ENCODE measurements around the gene PTH1R.
A peak's percentile ranks its signal among the peaks of the same experiment; 100 is the strongest.

PTH1R gene

DNA sequence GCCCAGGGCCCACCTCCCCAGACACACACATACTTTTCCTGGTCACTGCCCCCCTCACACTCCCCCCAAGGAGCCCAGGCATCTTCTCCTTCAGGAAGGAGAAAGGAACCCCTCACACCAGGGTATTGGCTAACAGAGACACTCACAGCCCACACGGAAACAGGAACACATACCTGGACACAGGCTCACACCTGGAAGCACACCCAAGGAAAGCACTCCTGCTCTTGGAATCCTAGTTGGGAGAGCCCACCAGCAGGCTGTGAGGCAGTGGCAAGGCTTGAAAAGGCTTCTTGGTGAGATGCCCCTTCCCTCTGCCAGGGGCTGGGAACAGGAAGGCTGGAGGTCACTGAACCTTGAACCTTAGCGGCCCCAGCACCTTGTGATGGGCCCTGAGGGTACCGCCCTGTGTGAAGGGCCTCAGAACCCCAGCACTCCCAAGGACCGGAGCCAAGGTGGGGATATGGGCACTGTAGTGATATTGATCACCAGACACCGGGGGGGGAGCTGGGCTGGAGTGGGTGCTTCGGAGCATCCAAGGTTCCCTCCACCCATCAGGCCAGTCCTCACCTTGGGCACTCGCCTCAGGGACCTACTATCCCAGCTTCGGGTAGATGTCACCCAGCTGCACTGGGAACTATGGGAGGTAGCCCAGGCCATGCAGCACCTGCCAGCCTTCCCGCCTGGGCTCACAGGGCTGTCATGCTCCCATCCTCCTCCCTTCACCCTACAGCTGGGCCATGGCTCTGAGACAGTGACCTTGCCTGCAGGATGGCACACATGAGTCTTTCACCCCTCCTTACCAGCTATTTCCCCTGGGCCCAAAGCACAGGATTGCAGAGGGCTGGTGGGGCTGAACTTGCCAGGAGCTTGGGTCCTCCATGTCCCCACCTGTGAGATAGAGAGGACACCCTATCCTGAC, 30.6 kb upstream of the PTH1R start:
- Histone ChIP-seq H3K9me3 (ENCODE audit: control insufficient read depth, insufficient read depth, low read length) (no peaks in the 10 kb centered on the region), H3K4me2 (ENCODE audit: low read length) (peak overlapping the region; percentile 80), H4K20me1 (ENCODE audit: control insufficient read depth, insufficient read depth, low read depth, low read length) (no peaks in the 10 kb centered on the region), H3K36me3 (ENCODE audit: control insufficient read depth, low read length) (no peaks in the 10 kb centered on the region), H3F3A (ENCODE audit: control insufficient read depth, insufficient read depth) (no peaks in the 10 kb centered on the region), H3K79me2 (ENCODE audit: control insufficient read depth, low read length) (no peaks in the 10 kb centered on the region), H3K9me2 (replicated peaks; ENCODE audit: control insufficient read depth, low read length) (no peaks in the 10 kb centered on the region), H3K27ac (ENCODE audit: low read depth, low read length) (no peak overlapping the region), H3K4me1 (ENCODE audit: control insufficient read depth, low read length) (peaks cover 17% of the 10 kb centered on the region), H3K27me3 (ENCODE audit: control insufficient read depth, low read length) (peaks cover 17% of the 10 kb centered on the region), H3K4me3 (ENCODE audit: low read length) (peak overlapping the region; percentile 72)
- no peak for TF ChIP-seq EZH2phosphoT487 (IDR thresholded peaks at IDR 0.05; ENCODE audit: borderline replicate concordance, low read length)
- TF ChIP-seq, protein P1, sequence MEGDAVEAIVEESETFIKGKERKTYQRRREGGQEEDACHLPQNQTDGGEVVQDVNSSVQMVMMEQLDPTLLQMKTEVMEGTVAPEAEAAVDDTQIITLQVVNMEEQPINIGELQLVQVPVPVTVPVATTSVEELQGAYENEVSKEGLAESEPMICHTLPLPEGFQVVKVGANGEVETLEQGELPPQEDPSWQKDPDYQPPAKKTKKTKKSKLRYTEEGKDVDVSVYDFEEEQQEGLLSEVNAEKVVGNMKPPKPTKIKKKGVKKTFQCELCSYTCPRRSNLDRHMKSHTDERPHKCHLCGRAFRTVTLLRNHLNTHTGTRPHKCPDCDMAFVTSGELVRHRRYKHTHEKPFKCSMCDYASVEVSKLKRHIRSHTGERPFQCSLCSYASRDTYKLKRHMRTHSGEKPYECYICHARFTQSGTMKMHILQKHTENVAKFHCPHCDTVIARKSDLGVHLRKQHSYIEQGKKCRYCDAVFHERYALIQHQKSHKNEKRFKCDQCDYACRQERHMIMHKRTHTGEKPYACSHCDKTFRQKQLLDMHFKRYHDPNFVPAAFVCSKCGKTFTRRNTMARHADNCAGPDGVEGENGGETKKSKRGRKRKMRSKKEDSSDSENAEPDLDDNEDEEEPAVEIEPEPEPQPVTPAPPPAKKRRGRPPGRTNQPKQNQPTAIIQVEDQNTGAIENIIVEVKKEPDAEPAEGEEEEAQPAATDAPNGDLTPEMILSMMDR (IDR thresholded peaks at IDR 0.05; ENCODE audit: low read depth, low read length, poor library complexity, severe bottlenecking): no peak

DNA sequence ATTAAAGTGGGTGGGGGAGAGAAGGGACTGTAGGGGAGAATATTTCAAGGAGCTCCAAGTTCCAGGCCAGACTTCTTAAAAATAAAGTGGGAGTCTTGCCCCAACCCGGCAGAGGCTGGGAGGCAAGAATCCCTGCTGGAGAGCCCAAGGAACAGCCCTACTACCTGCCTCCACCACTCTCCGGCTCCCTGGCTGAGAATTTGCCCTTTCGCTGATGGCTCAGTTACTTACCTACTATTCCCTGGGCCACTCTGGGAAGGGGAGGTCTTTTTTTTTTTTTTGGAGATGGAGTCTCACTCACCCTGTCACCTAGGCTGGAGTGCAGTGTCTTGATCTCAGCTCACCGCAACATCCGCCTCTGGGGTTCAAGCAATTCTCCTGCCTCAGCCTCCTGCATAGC, 29.8 kb upstream of the PTH1R start:
- Histone ChIP-seq H3K9me2 (replicated peaks; ENCODE audit: control insufficient read depth, low read length) (no peaks in the 10 kb centered on the region), H3K4me3 (ENCODE audit: low read length) (no peak overlapping the region), H3K79me2 (ENCODE audit: control insufficient read depth, low read length) (no peaks in the 10 kb centered on the region), H3K27ac (ENCODE audit: low read depth, low read length) (no peak overlapping the region), H3K27me3 (ENCODE audit: control insufficient read depth, low read length) (peaks cover 17% of the 10 kb centered on the region), H3K4me1 (ENCODE audit: control insufficient read depth, low read length) (peaks cover 17% of the 10 kb centered on the region), H3K4me2 (ENCODE audit: low read length) (no peak overlapping the region), H3F3A (ENCODE audit: control insufficient read depth, insufficient read depth) (no peaks in the 10 kb centered on the region), H4K20me1 (ENCODE audit: control insufficient read depth, insufficient read depth, low read depth, low read length) (no peaks in the 10 kb centered on the region), H3K36me3 (ENCODE audit: control insufficient read depth, low read length) (no peaks in the 10 kb centered on the region), H3K9me3 (ENCODE audit: control insufficient read depth, insufficient read depth, low read length) (no peaks in the 10 kb centered on the region)
- TF ChIP-seq, protein P1 (IDR thresholded peaks at IDR 0.05; ENCODE audit: low read depth, low read length, poor library complexity, severe bottlenecking): no peak
- no peak for TF ChIP-seq EZH2phosphoT487 (IDR thresholded peaks at IDR 0.05; ENCODE audit: borderline replicate concordance, low read length)

DNA sequence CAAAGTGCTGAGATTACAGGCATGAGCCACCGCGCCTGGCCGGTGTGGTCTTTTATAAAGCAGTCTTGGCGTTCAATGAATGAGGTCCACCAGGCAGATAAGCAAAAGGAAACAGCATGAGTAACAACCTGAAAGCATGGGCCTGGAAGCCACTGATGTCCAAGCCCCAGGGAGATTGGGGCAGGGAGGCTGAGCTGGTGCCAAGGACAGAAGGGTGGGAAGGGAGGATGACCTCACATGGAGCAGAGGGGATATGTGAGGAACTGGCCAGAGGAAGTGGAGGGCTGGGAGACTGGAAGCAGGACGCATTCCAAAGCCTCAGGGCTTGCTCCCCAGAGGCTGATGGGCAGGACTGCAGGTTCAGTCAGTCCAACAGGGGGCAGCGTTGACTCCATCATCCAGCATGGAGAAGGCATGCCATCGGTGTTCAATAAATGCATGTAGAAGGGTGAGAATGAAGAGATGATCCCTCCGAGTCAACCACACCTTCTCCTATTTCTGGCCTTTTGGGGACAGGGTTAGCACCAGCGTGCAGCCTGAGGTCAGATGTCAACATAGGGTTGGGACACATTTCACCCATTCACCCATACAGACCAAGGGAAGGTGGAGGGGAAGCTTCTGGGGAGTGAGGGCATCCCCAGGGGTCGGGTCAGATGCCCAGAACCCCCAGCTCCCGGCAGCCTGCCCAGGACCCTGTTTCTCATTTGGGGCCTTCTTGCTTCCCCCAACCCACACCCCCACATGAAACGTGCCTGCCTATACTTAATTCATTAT, 29.1 kb upstream of the PTH1R start:
- Histone ChIP-seq H3K9me2 (replicated peaks; ENCODE audit: control insufficient read depth, low read length) (no peaks in the 10 kb centered on the region), H3K4me1 (ENCODE audit: control insufficient read depth, low read length) (peaks cover 17% of the 10 kb centered on the region), H3K27me3 (ENCODE audit: control insufficient read depth, low read length) (peaks cover 12% of the 10 kb centered on the region), H3K4me2 (ENCODE audit: low read length) (no peak overlapping the region), H3K27ac (ENCODE audit: low read depth, low read length) (no peak overlapping the region), H3F3A (ENCODE audit: control insufficient read depth, insufficient read depth) (no peaks in the 10 kb centered on the region), H3K36me3 (ENCODE audit: control insufficient read depth, low read length) (no peaks in the 10 kb centered on the region), H4K20me1 (ENCODE audit: control insufficient read depth, insufficient read depth, low read depth, low read length) (no peaks in the 10 kb centered on the region), H3K4me3 (ENCODE audit: low read length) (no peak overlapping the region), H3K79me2 (ENCODE audit: control insufficient read depth, low read length) (no peaks in the 10 kb centered on the region), H3K9me3 (ENCODE audit: control insufficient read depth, insufficient read depth, low read length) (no peaks in the 10 kb centered on the region)
- TF ChIP-seq, protein P1 (IDR thresholded peaks at IDR 0.05; ENCODE audit: low read depth, low read length, poor library complexity, severe bottlenecking): peak; percentile 69
- TF ChIP-seq EZH2phosphoT487 (IDR thresholded peaks at IDR 0.05; ENCODE audit: borderline replicate concordance, low read length): no peak
